ENCODE measurements around the gene PLXDC2. TPM values are rescaled to one million over a fixed set of nuclear protein-coding genes. Genes with fewer than 3 reads are reported as not detected.
A peak's percentile ranks its signal among the peaks of the same experiment; 100 is the strongest.

Gene PLXDC2
- total RNA-seq, 1 experiment from 2014 or later: not detected

GRCh38 chr10:19812976-19813375 lies 3.3 kb upstream of the PLXDC2 start:
- H3K27me3 ChIP-seq (ENCODE audit: low read length): peaks cover 41% of the 10 kb centered on the region

GRCh38 chr10:19815036-19815730 lies 1.0 kb upstream of the PLXDC2 start:
- Histone ChIP-seq H3K9me3 (ENCODE audit: low read length) (no peaks in the 10 kb centered on the region), H3K4me3 (ENCODE audit: low read length) (peak overlapping the region; percentile 64; the same call in 1 of the 2 replicates), H3K4me2 (ENCODE audit: low read length) (peak overlapping the region; percentile 82), H3K27me3 (ENCODE audit: low read length) (peaks cover 49% of the 10 kb centered on the region), H2AFZ (ENCODE audit: low read length) (no peak overlapping the region), H3K79me2 (ENCODE audit: low read length) (no peaks in the 10 kb centered on the region), H4K20me1 (ENCODE audit: low read length) (no peaks in the 10 kb centered on the region), H3K27ac (ENCODE audit: low read length) (no peak overlapping the region), H3K36me3 (ENCODE audit: low read depth, low read length) (no peaks in the 10 kb centered on the region), H3K9ac (ENCODE audit: low read length) (no peak overlapping the region), H3F3A (ENCODE audit: low read length, unreplicated experiment) (no peaks in the 10 kb centered on the region), H3K4me1 (ENCODE audit: insufficient read depth, low read length) (no peaks in the 10 kb centered on the region), H3K9me2 (replicated peaks; ENCODE audit: low read length) (no peaks in the 10 kb centered on the region)
- no TSS peak for BruUV-seq (replicated peaks)
- no peak for ATAC-seq
- ChIA-PET CTCF (no interaction called here), POLR2A (ENCODE audit: unreplicated experiment) (no interaction called here)
- intact Hi-C loops (cut with micrococcal nuclease): no loop called here
- DNase-seq: no peak
- TF ChIP-seq EZH2 (IDR thresholded peaks at IDR 0.05; ENCODE audit: low read length, unreplicated experiment): peak; percentile 45
- TF ChIP-seq CTCF (conservative IDR thresholded peaks at IDR 0.05; ENCODE audit: low read depth, low read length): no peak

More at GRCh38 chr10:19812976-19813375, 3.3 kb upstream of the PLXDC2 start:
- ChIA-PET POLR2A (ENCODE audit: unreplicated experiment) (no interaction called here), CTCF (no interaction called here)
- Histone ChIP-seq H3K27ac (ENCODE audit: low read length) (no peak overlapping the region), H3K36me3 (ENCODE audit: low read depth, low read length) (no peaks in the 10 kb centered on the region), H3K4me1 (ENCODE audit: insufficient read depth, low read length) (no peaks in the 10 kb centered on the region), H2AFZ (ENCODE audit: low read length) (no peak overlapping the region), H3K79me2 (ENCODE audit: low read length) (no peaks in the 10 kb centered on the region), H3F3A (ENCODE audit: low read length, unreplicated experiment) (no peaks in the 10 kb centered on the region), H3K4me3 (ENCODE audit: low read length) (no peak overlapping the region), H3K9me3 (ENCODE audit: low read length) (no peaks in the 10 kb centered on the region), H3K9me2 (replicated peaks; ENCODE audit: low read length) (no peaks in the 10 kb centered on the region), H4K20me1 (ENCODE audit: low read length) (no peaks in the 10 kb centered on the region), H3K4me2 (ENCODE audit: low read length) (no peak overlapping the region), H3K9ac (ENCODE audit: low read length) (no peak overlapping the region)
- intact Hi-C loops (cut with micrococcal nuclease): no loop called here
- DNase-seq (no peak), ATAC-seq (no peak)
- TF ChIP-seq CTCF (conservative IDR thresholded peaks at IDR 0.05; ENCODE audit: low read depth, low read length) (no peak), EZH2phosphoT487 (IDR thresholded peaks at IDR 0.05; ENCODE audit: borderline replicate concordance, low read length) (no peak)
- BruUV-seq (replicated peaks): no TSS peak

- no peak overlapping the region for H3K9ac ChIP-seq (ENCODE audit: low read length)
- no peak for ATAC-seq
- H4K20me1 ChIP-seq (ENCODE audit: low read length): no peaks in the 10 kb centered on the region
- no peaks in the 10 kb centered on the region for H3K9me3 ChIP-seq (ENCODE audit: low read length)
- CTCF ChIA-PET: no interaction called here
- no peaks in the 10 kb centered on the region for H3F3A ChIP-seq (ENCODE audit: low read length, unreplicated experiment)
- no peak overlapping the region for H3K27ac ChIP-seq (ENCODE audit: low read length)
- POLR2A ChIA-PET (ENCODE audit: unreplicated experiment): no interaction called here
- peaks cover 49% of the 10 kb centered on the region for H3K27me3 ChIP-seq (ENCODE audit: low read length)
- H3K4me1 ChIP-seq (ENCODE audit: insufficient read depth, low read length): no peaks in the 10 kb centered on the region
- TF ChIP-seq EZH2 (IDR thresholded peaks at IDR 0.05; ENCODE audit: low read length, unreplicated experiment) (no peak), EZH2phosphoT487 (IDR thresholded peaks at IDR 0.05; ENCODE audit: borderline replicate concordance, low read length) (no peak), CTCF (conservative IDR thresholded peaks at IDR 0.05; ENCODE audit: low read depth, low read length) (no peak)
- no TSS peak for BruUV-seq (replicated peaks)
- intact Hi-C loops (cut with micrococcal nuclease): no loop called here
- H3K4me2 ChIP-seq (ENCODE audit: low read length): peak overlapping the region; percentile 82
- no peaks in the 10 kb centered on the region for H3K36me3 ChIP-seq (ENCODE audit: low read depth, low read length)
- H3K79me2 ChIP-seq (ENCODE audit: low read length): no peaks in the 10 kb centered on the region
- DNase-seq: no peak
- H3K4me3 ChIP-seq (ENCODE audit: low read length): peak overlapping the region; percentile 64
- H3K9me2 ChIP-seq (replicated peaks; ENCODE audit: low read length): no peaks in the 10 kb centered on the region
- H2AFZ ChIP-seq (ENCODE audit: low read length): no peak overlapping the region
Measured at GRCh38 chr10:19815731-19816410, 361 bp upstream of the PLXDC2 start.
